ENCODE results near the gene NTRK2. TPM values are rescaled to one million over a fixed set of nuclear protein-coding genes. Genes with fewer than 3 reads are reported as not detected.

Gene NTRK2
- total RNA-seq, 1 donor from 2014 or later, result 1.5 TPM

DNA sequence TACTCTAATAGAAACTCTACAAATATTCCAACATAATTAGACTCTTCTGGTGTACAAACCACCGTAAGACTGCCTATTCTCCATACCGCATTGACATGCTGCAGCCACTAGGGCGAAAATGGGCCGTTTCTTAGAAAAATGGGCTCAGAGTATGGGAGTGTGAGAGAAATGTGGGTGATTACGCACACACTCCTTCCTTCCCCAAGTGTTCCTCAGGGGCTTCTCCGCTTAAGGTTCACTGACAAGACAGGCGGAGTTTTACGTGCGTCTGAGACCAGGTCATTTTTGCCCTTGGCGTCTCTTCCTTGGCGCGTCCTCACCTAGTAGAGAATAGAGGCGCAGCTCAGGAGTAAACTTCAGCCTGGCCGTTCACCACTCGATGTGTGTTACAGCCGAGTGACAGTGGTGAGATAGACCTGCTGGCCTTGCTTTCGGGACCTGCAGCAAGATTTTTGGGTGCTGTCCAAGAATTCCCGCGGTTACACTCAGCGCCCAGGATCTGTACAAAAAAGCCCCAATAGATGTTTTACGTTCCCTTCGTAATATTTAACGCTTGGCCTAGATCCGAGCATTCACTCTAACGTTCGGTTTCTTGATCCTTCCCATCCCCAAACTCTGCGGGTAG lies 1.8 kb upstream of the NTRK2 start:
- H3K27me3 ChIP-seq (ENCODE audit: control insufficient read depth, insufficient read depth, low read length), result peaks cover 23% of the 10 kb centered on the region
- TF ChIP-seq, protein P1, sequence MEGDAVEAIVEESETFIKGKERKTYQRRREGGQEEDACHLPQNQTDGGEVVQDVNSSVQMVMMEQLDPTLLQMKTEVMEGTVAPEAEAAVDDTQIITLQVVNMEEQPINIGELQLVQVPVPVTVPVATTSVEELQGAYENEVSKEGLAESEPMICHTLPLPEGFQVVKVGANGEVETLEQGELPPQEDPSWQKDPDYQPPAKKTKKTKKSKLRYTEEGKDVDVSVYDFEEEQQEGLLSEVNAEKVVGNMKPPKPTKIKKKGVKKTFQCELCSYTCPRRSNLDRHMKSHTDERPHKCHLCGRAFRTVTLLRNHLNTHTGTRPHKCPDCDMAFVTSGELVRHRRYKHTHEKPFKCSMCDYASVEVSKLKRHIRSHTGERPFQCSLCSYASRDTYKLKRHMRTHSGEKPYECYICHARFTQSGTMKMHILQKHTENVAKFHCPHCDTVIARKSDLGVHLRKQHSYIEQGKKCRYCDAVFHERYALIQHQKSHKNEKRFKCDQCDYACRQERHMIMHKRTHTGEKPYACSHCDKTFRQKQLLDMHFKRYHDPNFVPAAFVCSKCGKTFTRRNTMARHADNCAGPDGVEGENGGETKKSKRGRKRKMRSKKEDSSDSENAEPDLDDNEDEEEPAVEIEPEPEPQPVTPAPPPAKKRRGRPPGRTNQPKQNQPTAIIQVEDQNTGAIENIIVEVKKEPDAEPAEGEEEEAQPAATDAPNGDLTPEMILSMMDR (IDR thresholded peaks at IDR 0.05; ENCODE audit: insufficient read depth, low read length, poor library complexity, severe bottlenecking), result peak; percentile 58
- peak overlapping the region; percentile 22 for H3K4me3 ChIP-seq (ENCODE audit: low read depth, low read length)
- DNase-seq (ENCODE audit: low read depth), result no peak
- no peaks in the 10 kb centered on the region for H3K36me3 ChIP-seq (ENCODE audit: control insufficient read depth, insufficient read depth, low read length)

DNA sequence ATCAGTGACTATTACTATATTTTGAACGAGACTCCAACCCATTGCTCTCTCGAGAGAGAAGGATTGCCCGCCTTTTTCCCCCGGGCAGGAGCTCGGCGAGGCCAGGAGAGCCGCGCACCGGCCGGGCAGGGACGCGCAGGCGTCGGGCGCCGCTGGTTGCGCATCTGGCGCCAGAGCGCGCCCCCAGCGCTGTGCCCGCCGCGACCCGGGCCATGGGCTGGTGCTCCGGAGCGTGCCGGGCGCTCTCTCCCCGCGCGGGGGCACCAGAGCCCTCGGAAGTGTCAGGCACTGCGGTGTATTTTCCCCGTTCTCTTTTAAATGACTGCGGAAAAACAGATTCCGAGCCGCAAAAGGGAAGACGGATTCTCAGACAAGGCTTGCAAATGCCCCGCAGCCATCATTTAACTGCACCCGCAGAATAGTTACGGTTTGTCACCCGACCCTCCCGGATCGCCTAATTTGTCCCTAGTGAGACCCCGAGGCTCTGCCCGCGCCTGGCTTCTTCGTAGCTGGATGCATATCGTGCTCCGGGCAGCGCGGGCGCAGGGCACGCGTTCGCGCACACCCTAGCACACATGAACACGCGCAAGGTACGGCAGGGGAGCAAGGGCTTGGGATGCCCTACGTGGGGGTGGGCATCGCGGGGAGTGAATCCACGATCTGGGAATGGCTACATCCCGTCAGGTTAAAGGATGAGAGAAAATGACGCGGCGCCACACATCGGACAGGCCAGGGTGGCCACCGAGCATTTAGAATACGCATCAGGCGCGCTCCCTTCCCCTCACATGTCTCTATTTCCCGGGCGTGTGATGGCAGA lies 1.1 kb upstream of the NTRK2 start:
- TF ChIP-seq, protein P1 (IDR thresholded peaks at IDR 0.05; ENCODE audit: insufficient read depth, low read length, poor library complexity, severe bottlenecking), result peak; percentile 57
- peaks cover 23% of the 10 kb centered on the region for H3K27me3 ChIP-seq (ENCODE audit: control insufficient read depth, insufficient read depth, low read length)
- DNase-seq (ENCODE audit: low read depth), result peak; percentile 29

DNA sequence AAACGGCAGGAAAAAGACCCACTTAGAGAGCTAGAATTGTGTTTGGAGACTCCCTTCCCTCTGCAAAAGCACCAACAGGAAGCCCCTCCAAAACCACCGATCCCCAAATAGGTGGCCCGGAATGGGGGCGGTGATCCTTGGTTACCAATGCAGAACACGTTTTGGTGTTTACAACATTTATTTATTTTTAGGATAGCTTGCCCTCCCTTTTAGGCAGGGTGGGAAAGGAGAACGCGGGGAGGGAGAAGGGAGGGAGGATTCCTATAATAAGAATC lies 579 bp upstream of the NTRK2 start:
- Histone ChIP-seq H3K27me3 (ENCODE audit: control insufficient read depth, insufficient read depth, low read length) (peaks cover 23% of the 10 kb centered on the region), H3K4me3 (ENCODE audit: low read depth, low read length) (peak overlapping the region; percentile 34), H3K36me3 (ENCODE audit: control insufficient read depth, insufficient read depth, low read length) (no peaks in the 10 kb centered on the region)
- no peak for DNase-seq (ENCODE audit: low read depth)
- TF ChIP-seq, protein P1 (IDR thresholded peaks at IDR 0.05; ENCODE audit: insufficient read depth, low read length, poor library complexity, severe bottlenecking), result no peak

More for the DNA sequence above, 1.1 kb upstream of the NTRK2 start:
- H3K36me3 ChIP-seq (ENCODE audit: control insufficient read depth, insufficient read depth, low read length), result no peaks in the 10 kb centered on the region
- H3K4me3 ChIP-seq (ENCODE audit: low read depth, low read length), result peak overlapping the region; percentile 34

DNA sequence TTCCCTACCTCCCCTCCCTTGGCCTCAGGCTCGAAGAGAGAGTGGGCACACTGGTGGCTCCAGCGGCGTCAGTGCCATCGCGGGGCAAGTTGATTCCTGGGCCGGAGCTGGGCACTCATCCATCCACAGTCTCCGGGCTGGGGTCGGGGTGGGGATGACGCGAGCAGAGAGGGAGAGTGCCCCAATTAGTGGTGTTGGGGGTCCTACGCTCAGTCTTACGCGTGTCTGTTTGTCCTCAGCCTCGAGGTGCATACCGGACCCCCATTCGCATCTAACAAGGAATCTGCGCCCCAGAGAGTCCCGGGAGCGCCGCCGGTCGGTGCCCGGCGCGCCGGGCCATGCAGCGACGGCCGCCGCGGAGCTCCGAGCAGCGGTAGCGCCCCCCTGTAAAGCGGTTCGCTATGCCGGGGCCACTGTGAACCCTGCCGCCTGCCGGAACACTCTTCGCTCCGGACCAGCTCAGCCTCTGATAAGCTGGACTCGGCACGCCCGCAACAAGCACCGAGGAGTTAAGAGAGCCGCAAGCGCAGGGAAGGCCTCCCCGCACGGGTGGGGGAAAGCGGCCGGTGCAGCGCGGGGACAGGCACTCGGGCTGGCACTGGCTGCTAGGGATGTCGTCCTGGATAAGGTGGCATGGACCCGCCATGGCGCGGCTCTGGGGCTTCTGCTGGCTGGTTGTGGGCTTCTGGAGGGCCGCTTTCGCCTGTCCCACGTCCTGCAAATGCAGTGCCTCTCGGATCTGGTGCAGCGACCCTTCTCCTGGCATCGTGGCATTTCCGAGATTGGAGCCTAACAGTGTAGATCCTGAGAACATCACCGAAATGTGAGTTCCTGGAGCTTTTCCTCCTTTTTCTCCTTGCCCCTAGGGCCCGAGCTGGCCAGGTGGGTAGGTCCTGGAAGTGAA lies 861 bp downstream of the NTRK2 start:
- DNase-seq (ENCODE audit: low read depth), result no peak
- Histone ChIP-seq H3K27me3 (ENCODE audit: control insufficient read depth, insufficient read depth, low read length) (peaks cover 23% of the 10 kb centered on the region), H3K36me3 (ENCODE audit: control insufficient read depth, insufficient read depth, low read length) (no peaks in the 10 kb centered on the region), H3K4me3 (ENCODE audit: low read depth, low read length) (peak overlapping the region; percentile 34)
- TF ChIP-seq, protein P1 (IDR thresholded peaks at IDR 0.05; ENCODE audit: insufficient read depth, low read length, poor library complexity, severe bottlenecking), result no peak

DNA sequence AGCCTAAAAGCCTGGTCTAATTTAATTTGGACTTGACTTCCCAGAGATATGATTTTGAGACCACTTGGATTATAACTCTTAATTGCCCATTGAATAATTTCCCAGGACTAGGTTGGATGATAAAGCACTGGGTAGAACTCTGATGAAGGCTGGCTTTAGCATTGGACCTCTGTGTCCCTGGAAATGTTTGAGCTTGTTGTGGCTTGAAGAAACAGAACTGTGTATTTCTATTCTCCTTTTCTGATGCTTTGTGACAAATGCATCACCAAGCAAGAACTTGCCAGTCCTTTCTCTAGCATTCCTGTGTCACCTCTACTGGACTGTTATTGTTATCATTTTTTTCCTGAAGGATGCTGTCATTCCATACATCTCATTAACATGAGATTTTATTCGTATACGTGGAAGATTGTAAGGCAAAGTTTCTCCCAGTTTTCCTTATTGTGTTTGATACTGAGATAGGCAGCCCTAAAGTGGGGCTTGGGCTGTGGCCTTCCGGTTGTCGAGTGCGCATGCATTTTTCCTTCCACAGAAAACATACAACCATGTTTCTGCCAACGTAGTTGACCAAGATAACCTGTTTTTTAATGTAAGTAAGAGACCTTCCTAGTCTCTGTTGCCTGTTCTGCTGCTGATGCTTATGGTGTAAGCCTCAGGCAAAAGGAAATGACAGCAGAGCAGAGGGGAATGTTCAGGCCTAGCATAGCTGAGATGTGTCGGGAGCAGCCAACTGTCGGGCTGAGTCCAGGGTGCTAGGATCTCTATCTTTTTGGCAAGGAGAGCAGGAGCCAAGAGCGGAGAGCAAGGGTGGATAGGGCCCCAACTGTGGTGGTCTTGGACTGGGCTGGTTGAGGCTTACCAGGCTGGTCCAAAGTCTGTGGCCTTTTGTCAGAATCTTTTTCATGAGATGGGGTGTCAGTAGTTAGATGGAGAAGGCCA lies 2.3 kb downstream of the NTRK2 start:
- TF ChIP-seq, protein P1 (IDR thresholded peaks at IDR 0.05; ENCODE audit: insufficient read depth, low read length, poor library complexity, severe bottlenecking), result no peak
- no peak overlapping the region for H3K4me3 ChIP-seq (ENCODE audit: low read depth, low read length)
- H3K27me3 ChIP-seq (ENCODE audit: control insufficient read depth, insufficient read depth, low read length), result peaks cover 23% of the 10 kb centered on the region
- no peak for DNase-seq (ENCODE audit: low read depth)
- H3K36me3 ChIP-seq (ENCODE audit: control insufficient read depth, insufficient read depth, low read length), result no peaks in the 10 kb centered on the region

Measured in kidney epithelial cell (primary cell).